Ectodermal cell (in vitro differentiated cells): ENCODE results near the gene GCN1.

Source experiments
- H3K27ac ChIP-seq: 2 replicates; pipeline ENCODE4 v1.7.0; 2013; ENCODE audit warnings: mild to moderate bottlenecking, low read depth, low read length; ENCODE audit not compliant: insufficient read depth, poor library complexity, severe bottlenecking
- H3K27me3 ChIP-seq: 2 replicates; pipeline ENCODE4 v1.7.0; 2013; ENCODE audit warnings: mild to moderate bottlenecking, low read length; ENCODE audit not compliant: insufficient read depth, control insufficient read depth, poor library complexity, severe bottlenecking
- H3K36me3 ChIP-seq: one replicate; pipeline ENCODE4 v1.7.0; 2013; ENCODE audit warnings: low read length; ENCODE audit not compliant: control insufficient read depth, insufficient read depth
- H3K4me1 ChIP-seq: one replicate; pipeline ENCODE4 v1.7.0; 2013; ENCODE audit warnings: low read length; ENCODE audit not compliant: control insufficient read depth, insufficient read depth
- H3K4me3 ChIP-seq: 2 replicates; pipeline ENCODE4 v1.7.0; 2013; ENCODE audit warnings: low read depth, low read length, control low read depth; ENCODE audit not compliant: insufficient read depth
- H3K9me3 ChIP-seq: 2 replicates; pipeline ENCODE4 v1.7.0; 2013; ENCODE audit warnings: mild to moderate bottlenecking, low read length, moderate library complexity; ENCODE audit not compliant: control insufficient read depth
- WGBS, 2 experiments: methylation state at CpG; one replicate each; pipeline ENCODE4 v1.1.7; 2013; ENCODE audit warnings: missing lambda C conversion rate in 2 of 2; 5-methylcytosine and 5-hydroxymethylcytosine counted together

GCN1 gene

GRCh38 chr12:120159509-120160237 is 34.8 kb downstream of the GCN1 start:
- Histone ChIP-seq H3K4me3 (no peak overlapping the region), H3K36me3 (peaks cover 79% of the 10 kb centered on the region), H3K4me1 (no peaks in the 10 kb centered on the region), H3K27me3 (no peaks in the 10 kb centered on the region), H3K9me3 (no peaks in the 10 kb centered on the region), H3K27ac (no peak overlapping the region)
- 95 to 98% methylated on average over 12 of the region's 12 CpGs for WGBS, 2 experiments

GRCh38 chr12:120158351-120158750 is 36.2 kb downstream of the GCN1 start:
- Histone ChIP-seq H3K4me1 (no peaks in the 10 kb centered on the region), H3K27me3 (no peaks in the 10 kb centered on the region), H3K4me3 (no peak overlapping the region), H3K27ac (no peak overlapping the region), H3K36me3 (peaks cover 81% of the 10 kb centered on the region), H3K9me3 (no peaks in the 10 kb centered on the region)
- 94 to 96% methylated on average over 10 of the region's 10 CpGs for WGBS, 2 experiments

- Histone ChIP-seq H3K4me3 (no peak overlapping the region), H3K4me1 (no peaks in the 10 kb centered on the region), H3K36me3 (peaks cover 81% of the 10 kb centered on the region), H3K9me3 (no peaks in the 10 kb centered on the region), H3K27me3 (no peaks in the 10 kb centered on the region), H3K27ac (no peak overlapping the region)
- 95% methylated on average over 11 of the region's 11 CpGs for WGBS, 2 experiments
Observed at GRCh38 chr12:120157678-120158077, 36.8 kb downstream of the GCN1 start.

GRCh38 chr12:120156315-120157259 is 37.9 kb downstream of the GCN1 start:
- Histone ChIP-seq H3K36me3 (peaks cover 75% of the 10 kb centered on the region), H3K27ac (no peak overlapping the region), H3K9me3 (no peaks in the 10 kb centered on the region), H3K4me3 (no peak overlapping the region), H3K27me3 (no peaks in the 10 kb centered on the region), H3K4me1 (no peaks in the 10 kb centered on the region)
- WGBS, 2 experiments, result 96 to 97% methylated on average over 22 of the region's 22 CpGs

GRCh38 chr12:120155072-120155471 is 39.4 kb downstream of the GCN1 start:
- Histone ChIP-seq H3K4me1 (no peaks in the 10 kb centered on the region), H3K9me3 (no peaks in the 10 kb centered on the region), H3K27ac (no peak overlapping the region), H3K27me3 (no peaks in the 10 kb centered on the region), H3K4me3 (no peak overlapping the region), H3K36me3 (peaks cover 69% of the 10 kb centered on the region)
- 96% methylated on average over 15 of the region's 15 CpGs for WGBS, 2 experiments

- Histone ChIP-seq H3K27me3 (no peaks in the 10 kb centered on the region), H3K27ac (no peak overlapping the region), H3K36me3 (peaks cover 69% of the 10 kb centered on the region), H3K4me3 (no peak overlapping the region), H3K4me1 (no peaks in the 10 kb centered on the region), H3K9me3 (no peaks in the 10 kb centered on the region)
- 97% methylated on average over 22 of the region's 22 CpGs for WGBS, 2 experiments
Observed at GRCh38 chr12:120150919-120151525, 43.5 kb downstream of the GCN1 start.

GRCh38 chr12:120148011-120148410 is 46.5 kb downstream of the GCN1 start:
- Histone ChIP-seq H3K27ac (no peak overlapping the region), H3K27me3 (no peaks in the 10 kb centered on the region), H3K9me3 (no peaks in the 10 kb centered on the region), H3K36me3 (peaks cover 64% of the 10 kb centered on the region), H3K4me1 (no peaks in the 10 kb centered on the region), H3K4me3 (no peak overlapping the region)
- 95 to 97% methylated on average over 11 of the region's 11 CpGs for WGBS, 2 experiments

- H3K27ac ChIP-seq, result no peak overlapping the region
- no peak overlapping the region for H3K4me3 ChIP-seq
- no peaks in the 10 kb centered on the region for H3K9me3 ChIP-seq
- WGBS, 2 experiments, result 95 to 96% methylated on average over 8 of the region's 8 CpGs
- no peaks in the 10 kb centered on the region for H3K4me1 ChIP-seq
- no peaks in the 10 kb centered on the region for H3K27me3 ChIP-seq
- H3K36me3 ChIP-seq, result peaks cover 64% of the 10 kb centered on the region
Observed at GRCh38 chr12:120145164-120145563, 49.4 kb downstream of the GCN1 start.

GRCh38 chr12:120144215-120144614 is 50.3 kb downstream of the GCN1 start:
- no peak overlapping the region for H3K4me3 ChIP-seq
- H3K9me3 ChIP-seq, result no peaks in the 10 kb centered on the region
- 95 to 97% methylated on average over 11 of the region's 11 CpGs for WGBS, 2 experiments
- H3K4me1 ChIP-seq, result no peaks in the 10 kb centered on the region
- no peak overlapping the region for H3K27ac ChIP-seq
- H3K36me3 ChIP-seq, result peaks cover 57% of the 10 kb centered on the region
- no peaks in the 10 kb centered on the region for H3K27me3 ChIP-seq
